ENCODE measurements around the gene HMX3. TPM values are rescaled to one million over a fixed set of nuclear protein-coding genes. Genes with fewer than 3 reads are reported as not detected.

HMX3 gene
- total and polyA plus RNA-seq, 2 of the 13 experiments (the other 11 are each of a cell fraction or from before 2014, with no cell fraction given), result not detected

DNA sequence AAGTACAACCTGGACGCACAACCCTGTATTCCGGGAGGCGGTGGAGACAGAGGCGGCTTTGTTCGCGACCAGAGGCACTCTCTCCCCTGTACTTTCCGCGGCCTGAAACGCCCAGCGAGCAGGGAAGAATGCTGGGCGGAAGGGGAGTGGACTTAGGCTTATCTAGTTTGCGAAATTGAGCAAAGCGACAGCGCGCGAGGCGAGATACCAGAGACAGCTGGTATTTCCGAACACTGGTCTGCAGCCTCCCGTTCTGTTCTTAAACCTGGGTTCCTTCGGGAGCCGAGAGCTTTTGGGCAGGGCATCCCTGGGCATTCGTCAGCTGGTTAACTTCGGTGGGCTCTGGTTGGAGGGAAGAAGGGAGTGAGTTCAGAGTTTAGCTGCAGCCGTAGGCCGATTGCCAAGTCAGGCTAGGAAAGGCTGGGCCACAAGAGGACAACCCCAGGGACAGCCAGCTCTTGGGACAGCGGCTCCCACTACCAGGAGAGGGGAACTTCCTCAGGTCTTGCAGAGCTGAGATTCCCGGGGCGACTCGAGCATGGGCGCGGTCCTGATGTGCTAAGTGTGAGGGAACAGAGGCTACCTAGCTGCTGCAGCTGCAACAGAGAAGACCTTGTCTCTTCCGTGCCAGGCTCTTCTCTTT lies 3.9 kb downstream of the HMX3 start (continued):
- peak; percentile 65 for TF ChIP-seq ZNF891 (CRISPR knock-in tag; IDR thresholded peaks at IDR 0.05)
- TF ChIP-seq ZBTB34 (CRISPR knock-in tag; IDR thresholded peaks at IDR 0.05), result peak; percentile 66; the same call in 1 of the 2 replicates
- no peak for TF ChIP-seq RFX5 (IDR thresholded peaks at IDR 0.05; ENCODE audit: low read depth, low read length)
- TF ChIP-seq TAF15 (IDR thresholded peaks at IDR 0.05; ENCODE audit: low read depth, low read length, poor library complexity, severe bottlenecking), result no peak
- TF ChIP-seq TGIF2 (CRISPR knock-in tag; IDR thresholded peaks at IDR 0.05), result peak; percentile 84; the same call in 1 of the 2 replicates
- peak; percentile 78 for TF ChIP-seq SALL1 (CRISPR knock-in tag; IDR thresholded peaks at IDR 0.05)
- peak; percentile 79 for TF ChIP-seq GATAD2A (CRISPR knock-in tag; IDR thresholded peaks at IDR 0.05)
- TF ChIP-seq RARA (CRISPR knock-in tag; IDR thresholded peaks at IDR 0.05), result 0 out of 2 replicates have a peak, but pooled peaks have one; percentile 26
- peak; percentile 48; the same call in 1 of the 2 replicates for TF ChIP-seq ZNF263 (CRISPR knock-in tag; IDR thresholded peaks at IDR 0.05)
- TF ChIP-seq HDAC2 (CRISPR knock-in tag; IDR thresholded peaks at IDR 0.05), result peak; percentile 86
- no peak for TF ChIP-seq BHLHE40 (IDR thresholded peaks at IDR 0.05; ENCODE audit: low read length)
- TF ChIP-seq JUN (CRISPR knock-in tag; IDR thresholded peaks at IDR 0.05), result no peak
- TF ChIP-seq, protein P1, sequence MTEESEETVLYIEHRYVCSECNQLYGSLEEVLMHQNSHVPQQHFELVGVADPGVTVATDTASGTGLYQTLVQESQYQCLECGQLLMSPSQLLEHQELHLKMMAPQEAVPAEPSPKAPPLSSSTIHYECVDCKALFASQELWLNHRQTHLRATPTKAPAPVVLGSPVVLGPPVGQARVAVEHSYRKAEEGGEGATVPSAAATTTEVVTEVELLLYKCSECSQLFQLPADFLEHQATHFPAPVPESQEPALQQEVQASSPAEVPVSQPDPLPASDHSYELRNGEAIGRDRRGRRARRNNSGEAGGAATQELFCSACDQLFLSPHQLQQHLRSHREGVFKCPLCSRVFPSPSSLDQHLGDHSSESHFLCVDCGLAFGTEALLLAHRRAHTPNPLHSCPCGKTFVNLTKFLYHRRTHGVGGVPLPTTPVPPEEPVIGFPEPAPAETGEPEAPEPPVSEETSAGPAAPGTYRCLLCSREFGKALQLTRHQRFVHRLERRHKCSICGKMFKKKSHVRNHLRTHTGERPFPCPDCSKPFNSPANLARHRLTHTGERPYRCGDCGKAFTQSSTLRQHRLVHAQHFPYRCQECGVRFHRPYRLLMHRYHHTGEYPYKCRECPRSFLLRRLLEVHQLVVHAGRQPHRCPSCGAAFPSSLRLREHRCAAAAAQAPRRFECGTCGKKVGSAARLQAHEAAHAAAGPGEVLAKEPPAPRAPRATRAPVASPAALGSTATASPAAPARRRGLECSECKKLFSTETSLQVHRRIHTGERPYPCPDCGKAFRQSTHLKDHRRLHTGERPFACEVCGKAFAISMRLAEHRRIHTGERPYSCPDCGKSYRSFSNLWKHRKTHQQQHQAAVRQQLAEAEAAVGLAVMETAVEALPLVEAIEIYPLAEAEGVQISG (CRISPR knock-in tag; IDR thresholded peaks at IDR 0.05), result peak; percentile 75
- no peak; the same call in 2 of the 3 replicates for TF ChIP-seq MXI1 (IDR thresholded peaks at IDR 0.05; ENCODE audit: borderline replicate concordance, low read depth, low read length)
- TF ChIP-seq UBTF (CRISPR knock-in tag; IDR thresholded peaks at IDR 0.05), result peak; percentile 78
- TF ChIP-seq THRA (CRISPR knock-in tag; IDR thresholded peaks at IDR 0.05; ENCODE audit: borderline replicate concordance), result peak; percentile 67; the same call in 1 of the 2 replicates
- peak; percentile 92 for TF ChIP-seq SP5 (CRISPR knock-in tag; IDR thresholded peaks at IDR 0.05; ENCODE audit: borderline replicate concordance, low read depth)
- TF ChIP-seq, protein P2, sequence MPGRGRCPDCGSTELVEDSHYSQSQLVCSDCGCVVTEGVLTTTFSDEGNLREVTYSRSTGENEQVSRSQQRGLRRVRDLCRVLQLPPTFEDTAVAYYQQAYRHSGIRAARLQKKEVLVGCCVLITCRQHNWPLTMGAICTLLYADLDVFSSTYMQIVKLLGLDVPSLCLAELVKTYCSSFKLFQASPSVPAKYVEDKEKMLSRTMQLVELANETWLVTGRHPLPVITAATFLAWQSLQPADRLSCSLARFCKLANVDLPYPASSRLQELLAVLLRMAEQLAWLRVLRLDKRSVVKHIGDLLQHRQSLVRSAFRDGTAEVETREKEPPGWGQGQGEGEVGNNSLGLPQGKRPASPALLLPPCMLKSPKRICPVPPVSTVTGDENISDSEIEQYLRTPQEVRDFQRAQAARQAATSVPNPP (CRISPR knock-in tag; IDR thresholded peaks at IDR 0.05), result peak; percentile 66; the same call in 1 of the 2 replicates
- TF ChIP-seq, protein P3, sequence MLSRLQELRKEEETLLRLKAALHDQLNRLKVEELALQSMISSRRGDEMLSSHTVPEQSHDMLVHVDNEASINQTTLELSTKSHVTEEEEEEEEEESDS (CRISPR knock-in tag; IDR thresholded peaks at IDR 0.05; ENCODE audit: borderline replicate concordance), result peak; percentile 61; the same call in 1 of the 2 replicates
- peak; percentile 69 for TF ChIP-seq NCOA2 (CRISPR knock-in tag; IDR thresholded peaks at IDR 0.05)
